GM12878 (cell line): ENCODE data around the gene GLB1L. TPM values are rescaled to one million over a fixed set of nuclear protein-coding genes. Genes with fewer than 3 reads are reported as not detected.

Experiments used
- ATAC-seq: fragments of 200-7000 bp; cut with Tn5 transposase; 3 replicates; pipeline ENCODE4 v1.9.1; 2020; ENCODE audit warnings: mild to moderate bottlenecking, moderate library complexity
- BruUV-seq: library from RNA; stranded (reverse); fragments of 400-500 nt; replicated peaks from 2 replicates; lab custom pipeline; 2021; lab: Mats Ljungman, UMichigan
- CTCF ChIA-PET: fragments of 300-600 bp; sonication (Branson Sonifier 250); formaldehyde crosslinking; extraction: SDS; loops from one replicate; lab custom pipeline; 2021; ENCODE audit warnings: inconsistent platforms; lab: Yijun Ruan, JAX
- POLR2A ChIA-PET: fragments of 350-600 bp; formaldehyde crosslinking; extraction: SDS; loops from one replicate; lab custom pipeline; 2021; ENCODE audit warnings: inconsistent platforms; lab: Charles Lee
- RAD21 ChIA-PET: fragments of 300-600 bp; sonication (Branson Sonifier 250); formaldehyde crosslinking; loops from one replicate; lab custom pipeline; 2023; ENCODE audit warnings: antibody characterized with exemption; ENCODE audit not compliant: unreplicated experiment; lab: Charles Lee
- SMC1A ChIA-PET: fragments of 300-600 bp; sonication (Branson Sonifier 250); formaldehyde crosslinking; loops from one replicate; lab custom pipeline; 2023; ENCODE audit not compliant: unreplicated experiment, uncharacterized antibody; lab: Charles Lee
- DNase-seq: peaks from one replicate; pipeline ENCODE4 v3.0.0-alpha.2; 2011; ENCODE audit warnings: low read depth, low spot score
- FAIRE-seq: peaks from 3 replicates; lab custom pipeline; 2011; peaks lifted over from hg19 to GRCh38; lab: Jason Lieb, UNC
- H2AFZ ChIP-seq: 2 replicates; pipeline ENCODE4 v1.6.0; 2011; ENCODE audit warnings: low read depth, low read length, control low read depth; ENCODE audit not compliant: control insufficient read depth
- H3K27ac ChIP-seq: 2 replicates; pipeline ENCODE4 v1.5.1; 2011; ENCODE audit warnings: control low read depth; ENCODE audit not compliant: control insufficient read depth, insufficient read depth
- H3K27me3 ChIP-seq, 2 experiments: replicated peaks in 1 of 2; 2 replicates each; pipeline versions ENCODE4 v1.6.0 to v1.6.1; 2011; ENCODE audit warnings: low read length in 1 of 2; ENCODE audit not compliant: control insufficient read depth in 2 of 2, insufficient read depth in 2 of 2
- H3K36me3 ChIP-seq, 2 experiments: 2 replicates each; pipeline ENCODE4 v1.5.1; 2011; ENCODE audit warnings: low read length in 1 of 2; ENCODE audit not compliant: control insufficient read depth in 2 of 2, insufficient read depth in 2 of 2
- H3K4me1 ChIP-seq: 2 replicates; pipeline ENCODE4 v1.6.1; 2011; ENCODE audit warnings: mild to moderate bottlenecking, low read length, moderate library complexity, mixed read lengths; ENCODE audit not compliant: control insufficient read depth, insufficient read depth
- H3K4me2 ChIP-seq: 2 replicates; pipeline ENCODE4 v1.6.0; 2011; ENCODE audit warnings: control low read depth; ENCODE audit not compliant: control insufficient read depth, insufficient read depth
- H3K4me3 ChIP-seq: fragments of 200-600 bp; sonication (generic); 2 replicates; pipeline ENCODE4 v1.5.1; 2016
- H3K79me2 ChIP-seq: 2 replicates; pipeline ENCODE4 v1.6.0; 2011; ENCODE audit warnings: low read length; ENCODE audit not compliant: control insufficient read depth, insufficient read depth
- H3K9ac ChIP-seq: 2 replicates; pipeline ENCODE4 v1.8.0; 2011; ENCODE audit warnings: low read length, control low read depth, mixed read lengths; ENCODE audit not compliant: control insufficient read depth, insufficient read depth
- H3K9me3 ChIP-seq: replicated peaks from 3 replicates; pipeline ENCODE4 v1.5.1; 2011; ENCODE audit warnings: mild to moderate bottlenecking, low read length; ENCODE audit not compliant: control insufficient read depth, insufficient read depth
- H4K20me1 ChIP-seq: 2 replicates; pipeline ENCODE4 v1.6.0; 2011; ENCODE audit not compliant: control insufficient read depth, insufficient read depth
- MEF2B ChIP-seq: fragments of 450-650 bp; IDR thresholded peaks from 2 replicates; pipeline ENCODE4 v1.6.1; 2018; ENCODE audit warnings: mild to moderate bottlenecking, moderate library complexity; ENCODE audit not compliant: partially characterized antibody, poor library complexity, severe bottlenecking
- MTA3 ChIP-seq: IDR thresholded peaks from 2 replicates; pipeline ENCODE4 v1.6.1; 2012; ENCODE audit warnings: low read length, inconsistent platforms, borderline replicate concordance
- MYB ChIP-seq: fragments of 150-350 bp; IDR thresholded peaks from 2 replicates; pipeline ENCODE4 v1.6.1; 2014; ENCODE audit warnings: mild to moderate bottlenecking, low read depth, low read length, borderline replicate concordance
- SIX5 ChIP-seq: IDR thresholded peaks from 2 replicates; pipeline ENCODE4 v1.6.1; 2011; ENCODE audit warnings: mild to moderate bottlenecking, low read depth, low read length, moderate library complexity; ENCODE audit not compliant: severe bottlenecking
- TARDBP ChIP-seq: IDR thresholded peaks from 2 replicates; pipeline ENCODE4 v1.6.1; 2016; ENCODE audit warnings: borderline replicate concordance
- TBL1XR1 ChIP-seq: IDR thresholded peaks from 2 replicates; pipeline ENCODE4 v1.6.1; 2012; ENCODE audit warnings: low read depth, low read length, improper control_type of control experiment
- ZBTB11 ChIP-seq: fragments of 450-650 bp; formaldehyde crosslinking; IDR thresholded peaks from 2 replicates; pipeline ENCODE4 v1.5.0; 2022; ENCODE audit warnings: mild to moderate bottlenecking, missing genetic modification characterization
- WGBS: methylation state at CpG from one replicate; pipeline ENCODE4 v1.1.6; 2016; ENCODE audit warnings: low lambda C conversion rate; ENCODE audit not compliant: insufficient replicate concordance, insufficient coverage; ENCODE audit errors: missing lambda C conversion rate; 5-methylcytosine and 5-hydroxymethylcytosine counted together
- in situ Hi-C: fragments of 300-500 bp; cut with MboI; formaldehyde crosslinking; loops from 9 replicates; pipeline ENCODE4 v1.14.3; 2018; ENCODE audit warnings: mixed read lengths
- intact Hi-C: fragments of 100-400 bp; cut with micrococcal nuclease; formaldehyde crosslinking; loops from one replicate; pipeline ENCODE4 v1.14.2; 2022; ENCODE audit not compliant: unreplicated experiment
- polyA plus RNA-seq, 11 experiments: library from polyadenylated mRNA; depleted of rRNA in 4 of 11; unstranded in 6 of 11; stranded (reverse) in 5 of 11; fragments of >200 nt; fragmentation: Nextera tagmentation in 4 of 11; fragmentation: Illumina TruSeq in 1 of 11; extraction: Ambion mirVana in 4 of 11; extraction: Trizol in 1 of 11; gene quantifications; 1 replicate in 1 of 11; 2 replicates in 10 of 11; pipeline versions ENCODE4 v1.2.1 to v1.2.3, GENCODE V29; 2011 to 2016; ENCODE audit warnings: inconsistent platforms in 2 of 11, missing spikeins in 2 of 11, low read depth in 1 of 11
- total RNA-seq, 4 experiments: library from RNA; depleted of rRNA in 3 of 4; stranded (reverse); fragments of >200 nt in 3 of 4; fragmentation: Illumina TruSeq in 1 of 4; extraction: Trizol in 1 of 4; gene quantifications; 2 replicates each; pipeline versions ENCODE4 v1.2.1 to v1.2.3, GENCODE V29; 2013 to 2021

GLB1L gene
- total and polyA plus RNA-seq, 10 of the 15 experiments (the other 5 are each of a cell fraction or from before 2014, with no cell fraction given), result 0.29 to 4.6 (median 2.7) TPM

DNA sequence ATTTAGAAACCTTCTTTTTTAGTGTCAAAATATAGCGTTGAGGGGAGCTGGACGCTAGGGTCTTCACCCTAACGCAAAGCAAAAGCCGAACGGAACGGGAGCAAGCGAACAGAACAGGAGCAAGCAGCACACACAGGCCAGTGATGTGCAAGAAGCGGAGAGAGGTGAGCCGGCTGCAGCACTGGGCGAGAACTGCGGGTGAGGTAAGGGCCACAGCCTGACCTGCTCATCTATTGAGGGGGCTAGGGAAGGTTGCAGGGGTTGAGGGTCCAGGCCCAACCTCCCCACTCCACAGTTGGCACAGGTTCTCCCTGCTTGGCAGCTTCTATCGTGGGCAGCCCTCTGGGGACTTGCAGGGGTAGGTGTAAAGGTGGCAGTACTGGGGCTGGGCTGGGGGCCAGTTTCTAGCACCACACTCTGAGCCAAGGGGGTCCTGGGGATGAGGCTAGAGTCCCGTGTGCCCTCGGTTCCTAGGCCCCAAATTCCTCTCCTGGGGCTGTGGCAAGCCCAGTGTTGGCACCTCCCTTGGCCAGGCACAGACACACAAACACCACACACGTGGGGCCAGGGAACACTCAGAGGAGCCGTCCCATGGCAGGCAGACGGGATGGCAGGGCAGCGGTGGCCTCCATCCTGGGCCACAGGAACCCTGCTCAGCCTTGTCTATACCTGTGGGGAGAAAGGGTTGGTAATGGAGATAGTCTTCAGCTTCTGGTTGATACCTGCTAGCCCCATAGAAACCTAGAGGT is 25.3 kb downstream of the GLB1L start:
- H3K4me1 ChIP-seq, result peaks cover 16% of the 10 kb centered on the region
- H3K4me2 ChIP-seq, result no peak overlapping the region
- ChIA-PET RAD21 (interaction anchor here (0.7 kb wide), 1 partner anchor 56 kb away, joined by 3 read pairs; no protein-coding TSS in a partner anchor), CTCF (interaction anchor here (0.9 kb wide), 1 partner anchor 26 kb away, joined by 3 read pairs; no protein-coding TSS in a partner anchor), SMC1A (interaction anchor here (1.3 to 1.8 kb wide), 4 partner anchors 9 to 62 kb away, joined by 4 to 8 read pairs (median 4); partner anchors contain the start of genes ANKZF1, ATG9A and ZFAND2B), POLR2A (interaction anchor here (0.7 to 3.8 kb wide), 4 partner anchors 9 to 44 kb away, joined by 3 to 21 read pairs (median 6); partner anchors contain the start of genes CNPPD1, GLB1L and STK16)
- TF ChIP-seq MEF2B, result no peak
- no peak for TF ChIP-seq SIX5
- no peak for TF ChIP-seq TBL1XR1
- TF ChIP-seq TARDBP, result no peak
- TF ChIP-seq MYB, result no peak
- no peak for TF ChIP-seq ZBTB11 (CRISPR knock-in tag)
- TF ChIP-seq MTA3, result no peak
- H4K20me1 ChIP-seq, result no peaks in the 10 kb centered on the region; the same call in 1 of the 2 replicates
- no peaks in the 10 kb centered on the region for H3K9me3 ChIP-seq
- WGBS, result 93% methylated on average over 18 of the region's 18 CpGs
- in situ Hi-C loops, result no loop called here
- no TSS peak for BruUV-seq
- H3K27ac ChIP-seq, result no peak overlapping the region
- ATAC-seq (no peak), FAIRE-seq (no peak), DNase-seq (no peak)
- no peak overlapping the region for H3K4me3 ChIP-seq
- peaks cover 12 to 32% of the 10 kb centered on the region in 2 experiments for H3K36me3 ChIP-seq
- H2AFZ ChIP-seq, result no peak overlapping the region
- intact Hi-C loops, result loop anchor here (2.0 kb wide), 1 partner anchor 75 kb away; no protein-coding TSS in a partner anchor
- H3K9ac ChIP-seq, result no peak overlapping the region
- H3K27me3 ChIP-seq, result no peaks in the 10 kb centered on the region
- peaks cover 14% of the 10 kb centered on the region for H3K79me2 ChIP-seq
